Glutamatergic neuron (in vitro differentiated cells): ENCODE results near the gene LRP1. TPM values are rescaled to one million over a fixed set of nuclear protein-coding genes. Genes with fewer than 3 reads are reported as not detected.
A peak's percentile ranks its signal among the peaks of the same experiment; 100 is the strongest.

Experiments used
- DNase-seq: peaks from one replicate; pipeline ENCODE4 v3.0.0; 2022
- H3K27ac Mint-ChIP-seq: one replicate; pipeline ENCODE4 v1.8.0; 2020; ENCODE audit warnings: mild to moderate bottlenecking, mixed read lengths, inconsistent platforms; ENCODE audit not compliant: unreplicated experiment
- H3K27me3 Mint-ChIP-seq: one replicate; pipeline ENCODE4 v1.8.0; 2020; ENCODE audit warnings: mild to moderate bottlenecking, moderate library complexity, mixed read lengths, inconsistent platforms; ENCODE audit not compliant: unreplicated experiment
- H3K36me3 Mint-ChIP-seq: one replicate; pipeline ENCODE4 v1.8.0; 2020; ENCODE audit warnings: mild to moderate bottlenecking, mixed read lengths, inconsistent platforms; ENCODE audit not compliant: unreplicated experiment
- H3K4me1 Mint-ChIP-seq: one replicate; pipeline ENCODE4 v1.8.0; 2020; ENCODE audit warnings: mild to moderate bottlenecking, low read depth, mixed read lengths, inconsistent platforms; ENCODE audit not compliant: unreplicated experiment
- H3K4me3 Mint-ChIP-seq: one replicate; pipeline ENCODE4 v1.8.0; 2020; ENCODE audit warnings: mild to moderate bottlenecking, mixed read lengths, inconsistent platforms; ENCODE audit not compliant: unreplicated experiment
- H3K9me3 Mint-ChIP-seq: one replicate; pipeline ENCODE4 v1.8.0; 2020; ENCODE audit warnings: mild to moderate bottlenecking, moderate library complexity, mixed read lengths, inconsistent platforms; ENCODE audit not compliant: unreplicated experiment
- total RNA-seq: library from RNA; stranded (reverse); fragmentation: NEBNext Ultra II Directional; extraction: Animal tissue kit (Norgen Biotek cat#: 25700); gene quantifications from one replicate; pipeline ENCODE4 v1.2.1, GENCODE V29; 2021; ENCODE audit not compliant: unreplicated experiment
- TF ChIP-seq, protein P1 (sequence below): fragments of 200-600 bp; sonication (generic); IDR thresholded peaks from one replicate; pipeline ENCODE4 v1.5.0; 2021; ENCODE audit not compliant: partially characterized antibody, unreplicated experiment

The LRP1 gene
- total RNA-seq, 1 donor from 2014 or later: 125 TPM

- peaks cover 2% of the 10 kb centered on the region for H3K27me3 Mint-ChIP-seq
- no peak for DNase-seq
- peaks cover 8% of the 10 kb centered on the region for H3K4me1 Mint-ChIP-seq
- H3K27ac Mint-ChIP-seq: no peak within 1 kb of the TSS
- peaks cover 5% of the 10 kb centered on the region for H3K36me3 Mint-ChIP-seq
- H3K4me3 Mint-ChIP-seq: no peak within 1 kb of the TSS
- TF ChIP-seq, protein P1, sequence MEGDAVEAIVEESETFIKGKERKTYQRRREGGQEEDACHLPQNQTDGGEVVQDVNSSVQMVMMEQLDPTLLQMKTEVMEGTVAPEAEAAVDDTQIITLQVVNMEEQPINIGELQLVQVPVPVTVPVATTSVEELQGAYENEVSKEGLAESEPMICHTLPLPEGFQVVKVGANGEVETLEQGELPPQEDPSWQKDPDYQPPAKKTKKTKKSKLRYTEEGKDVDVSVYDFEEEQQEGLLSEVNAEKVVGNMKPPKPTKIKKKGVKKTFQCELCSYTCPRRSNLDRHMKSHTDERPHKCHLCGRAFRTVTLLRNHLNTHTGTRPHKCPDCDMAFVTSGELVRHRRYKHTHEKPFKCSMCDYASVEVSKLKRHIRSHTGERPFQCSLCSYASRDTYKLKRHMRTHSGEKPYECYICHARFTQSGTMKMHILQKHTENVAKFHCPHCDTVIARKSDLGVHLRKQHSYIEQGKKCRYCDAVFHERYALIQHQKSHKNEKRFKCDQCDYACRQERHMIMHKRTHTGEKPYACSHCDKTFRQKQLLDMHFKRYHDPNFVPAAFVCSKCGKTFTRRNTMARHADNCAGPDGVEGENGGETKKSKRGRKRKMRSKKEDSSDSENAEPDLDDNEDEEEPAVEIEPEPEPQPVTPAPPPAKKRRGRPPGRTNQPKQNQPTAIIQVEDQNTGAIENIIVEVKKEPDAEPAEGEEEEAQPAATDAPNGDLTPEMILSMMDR: no peak
- peaks cover 1% of the 10 kb centered on the region for H3K9me3 Mint-ChIP-seq
Measured at GRCh38 chr12:57146961-57147944, 19.0 kb downstream of the LRP1 start, which contains the start of gene LRP1-AS. Gene LRP1-AS (minus strand): TSS chr12:57147619.

DNA sequence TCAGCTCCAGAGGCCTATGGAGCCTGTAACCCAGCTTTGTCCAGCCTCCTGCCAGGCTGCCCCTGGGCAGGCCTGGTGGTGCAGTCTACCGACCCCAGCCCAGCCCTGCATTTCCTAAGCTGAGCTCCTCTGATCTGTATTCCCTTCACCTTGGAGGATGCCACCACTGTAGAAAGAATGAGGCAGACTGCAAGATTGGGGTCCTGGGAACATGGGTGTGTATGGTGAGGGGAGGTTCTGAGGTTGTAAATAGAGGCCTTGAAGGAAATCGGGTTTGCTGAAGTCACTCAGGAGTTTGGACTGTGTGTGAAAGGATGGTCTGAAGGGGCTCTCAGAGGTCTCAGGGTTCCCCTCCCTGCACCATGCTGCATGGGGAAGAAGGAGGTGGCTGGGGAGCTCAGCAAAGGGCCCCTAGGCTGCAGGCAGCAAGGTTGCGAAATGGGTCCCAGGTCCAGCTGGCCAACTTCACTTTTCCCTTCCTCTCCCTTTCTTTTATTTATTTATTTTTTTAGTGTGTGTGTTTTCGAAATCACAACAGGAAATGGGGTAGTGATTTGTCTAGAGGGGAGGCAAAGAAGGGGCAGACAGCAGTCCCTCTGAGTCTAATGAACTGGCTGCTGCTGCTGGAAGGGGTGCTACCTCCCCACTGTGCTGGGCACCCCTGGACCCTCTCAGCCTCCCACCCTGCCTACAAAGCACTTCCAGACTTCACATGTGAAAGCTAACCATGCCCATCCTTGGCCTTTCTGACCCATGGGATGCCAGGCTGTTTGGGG is 20.4 kb downstream of the LRP1 start:
- Mint-ChIP-seq H3K9me3 (peaks cover 1% of the 10 kb centered on the region), H3K27ac (no peak overlapping the region), H3K36me3 (peaks cover 5% of the 10 kb centered on the region), H3K27me3 (peaks cover 2% of the 10 kb centered on the region), H3K4me1 (peaks cover 8% of the 10 kb centered on the region), H3K4me3 (no peak overlapping the region)
- DNase-seq: no peak
- TF ChIP-seq, protein P1: no peak

DNA sequence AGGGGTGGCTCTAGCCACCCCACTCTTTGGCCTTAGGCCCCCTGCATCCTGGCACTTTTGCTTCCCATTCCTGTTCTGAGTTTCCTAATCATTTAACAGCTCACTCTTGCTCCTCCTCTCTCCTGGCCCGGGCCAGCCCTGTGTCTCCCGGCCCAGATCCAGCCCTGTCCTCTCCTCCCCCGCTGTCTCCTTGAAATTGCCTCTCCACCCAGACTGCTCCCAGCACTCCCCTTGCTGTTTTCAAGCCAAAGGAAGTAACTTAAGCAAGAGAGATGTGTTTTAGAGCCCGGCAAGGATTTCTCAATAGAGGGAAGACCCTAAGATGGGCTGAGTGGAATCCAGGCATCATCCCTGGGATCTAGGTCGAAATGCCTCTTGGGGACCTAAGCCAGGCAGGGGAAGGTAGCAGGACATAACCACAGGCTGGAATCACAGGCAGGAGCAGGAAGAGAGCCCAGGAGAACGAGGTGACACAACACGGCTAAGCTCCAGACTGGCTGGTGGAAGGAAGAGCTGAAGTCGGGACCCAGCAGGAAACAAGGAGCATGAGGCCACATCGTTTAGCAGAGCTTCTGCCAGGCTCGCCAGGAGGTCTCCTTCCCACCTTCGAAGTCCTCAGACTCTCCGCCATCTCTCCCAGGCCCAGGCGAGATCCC is 21.1 kb downstream of the LRP1 start:
- peaks cover 1% of the 10 kb centered on the region for H3K9me3 Mint-ChIP-seq
- peaks cover 5% of the 10 kb centered on the region for H3K36me3 Mint-ChIP-seq
- DNase-seq: no peak
- peaks cover 8% of the 10 kb centered on the region for H3K4me1 Mint-ChIP-seq
- H3K27me3 Mint-ChIP-seq: peaks cover 2% of the 10 kb centered on the region
- TF ChIP-seq, protein P1: no peak
- H3K4me3 Mint-ChIP-seq: peak overlapping the region; percentile 13
- H3K27ac Mint-ChIP-seq: no peak overlapping the region

- H3K27ac Mint-ChIP-seq: no peak overlapping the region
- H3K27me3 Mint-ChIP-seq: peaks cover 2% of the 10 kb centered on the region
- no peak for DNase-seq
- H3K9me3 Mint-ChIP-seq: peaks cover 1% of the 10 kb centered on the region
- H3K4me1 Mint-ChIP-seq: peaks cover 6% of the 10 kb centered on the region
- H3K36me3 Mint-ChIP-seq: peaks cover 3% of the 10 kb centered on the region
- H3K4me3 Mint-ChIP-seq: no peak overlapping the region
- TF ChIP-seq, protein P1: no peak
Measured at GRCh38 chr12:57150400-57151000, 22.2 kb downstream of the LRP1 start.
